HepG2 (cell line): ENCODE results near the gene NARF. TPM values are rescaled to one million over a fixed set of nuclear protein-coding genes. Genes with fewer than 3 reads are reported as not detected.

Source experiments
- ARID2 ChIP-seq: sonication (generic); formaldehyde crosslinking; IDR thresholded peaks from 2 replicates; pipeline ENCODE4 v1.8.1; 2022; ENCODE audit warnings: mild to moderate bottlenecking, missing genetic modification reagents, borderline replicate concordance
- ATF6 ChIP-seq: sonication (generic); formaldehyde crosslinking; conservative IDR thresholded peaks from 2 replicates; pipeline ENCODE4 v1.4.0; 2020; ENCODE audit warnings: missing genetic modification reagents
- CCDC6 ChIP-seq: sonication (generic); formaldehyde crosslinking; IDR thresholded peaks from 2 replicates; pipeline ENCODE4 v1.8.1; 2022; ENCODE audit warnings: mild to moderate bottlenecking, missing genetic modification reagents, moderate library complexity
- DMAP1 ChIP-seq: IDR thresholded peaks from 2 replicates; pipeline ENCODE4 v1.6.1; 2016
- EED ChIP-seq: sonication (generic); formaldehyde crosslinking; IDR thresholded peaks from 2 replicates; pipeline ENCODE4 v1.5.0; 2020; ENCODE audit warnings: mild to moderate bottlenecking, missing genetic modification reagents
- FLYWCH1 ChIP-seq: sonication (generic); formaldehyde crosslinking; IDR thresholded peaks from 2 replicates; pipeline ENCODE4 v1.8.1; 2023; ENCODE audit warnings: mild to moderate bottlenecking, missing genetic modification reagents
- GPN1 ChIP-seq: sonication (generic); formaldehyde crosslinking; IDR thresholded peaks from 2 replicates; pipeline ENCODE4 v1.5.1; 2020; ENCODE audit warnings: missing genetic modification reagents, borderline replicate concordance
- HMG20B ChIP-seq: conservative IDR thresholded peaks from 2 replicates; pipeline ENCODE4 v1.6.1; 2016; ENCODE audit warnings: missing genetic modification reagents, missing compliant biosample characterization
- JDP2 ChIP-seq: sonication (generic); formaldehyde crosslinking; IDR thresholded peaks from 2 replicates; pipeline ENCODE4 v1.8.1; 2022; ENCODE audit warnings: missing genetic modification reagents, borderline replicate concordance
- KAT8 ChIP-seq: IDR thresholded peaks from 2 replicates; pipeline ENCODE4 v1.6.1; 2016; ENCODE audit warnings: missing genetic modification reagents, missing compliant biosample characterization
- NFYB ChIP-seq: sonication (generic); formaldehyde crosslinking; IDR thresholded peaks from 2 replicates; pipeline ENCODE4 v1.4.0; 2020; ENCODE audit warnings: missing genetic modification reagents
- PHB2 ChIP-seq: fragments of 450-650 bp; IDR thresholded peaks from 2 replicates; pipeline ENCODE4 v1.6.1; 2018; ENCODE audit not compliant: partially characterized antibody
- REL ChIP-seq: sonication (generic); formaldehyde crosslinking; conservative IDR thresholded peaks from 2 replicates; pipeline ENCODE4 v1.8.0; 2022; ENCODE audit warnings: mild to moderate bottlenecking, missing genetic modification reagents, moderate library complexity
- SRF ChIP-seq: IDR thresholded peaks from 2 replicates; pipeline ENCODE4 v1.6.1; 2011; ENCODE audit warnings: mild to moderate bottlenecking, low read depth, low read length, moderate library complexity
- TBX2 ChIP-seq: sonication (generic); formaldehyde crosslinking; IDR thresholded peaks from 2 replicates; pipeline ENCODE4 v1.5.0; 2020; ENCODE audit warnings: missing genetic modification reagents, mild to moderate bottlenecking, borderline replicate concordance
- TOE1 ChIP-seq: sonication (generic); formaldehyde crosslinking; IDR thresholded peaks from 2 replicates; pipeline ENCODE4 v1.4.0; 2020; ENCODE audit warnings: mild to moderate bottlenecking, missing genetic modification reagents
- ZNF292 ChIP-seq: sonication (generic); formaldehyde crosslinking; IDR thresholded peaks from 2 replicates; pipeline ENCODE4 v1.8.1; 2022; ENCODE audit warnings: mild to moderate bottlenecking, low read depth, missing genetic modification reagents, borderline replicate concordance
- ZNF580 ChIP-seq: IDR thresholded peaks from 2 replicates; pipeline ENCODE4 v1.6.1; 2016; ENCODE audit warnings: low read depth, borderline replicate concordance
- ZNF605 ChIP-seq: sonication (generic); formaldehyde crosslinking; IDR thresholded peaks from 2 replicates; pipeline ENCODE4 v1.8.0; 2022; ENCODE audit warnings: mild to moderate bottlenecking, missing genetic modification reagents
- ZNF687 ChIP-seq: sonication (generic); formaldehyde crosslinking; IDR thresholded peaks from 2 replicates; pipeline ENCODE4 v1.5.1; 2020; ENCODE audit warnings: mild to moderate bottlenecking, missing genetic modification reagents, moderate library complexity
- ZNF777 ChIP-seq: sonication (generic); formaldehyde crosslinking; IDR thresholded peaks from 2 replicates; pipeline ENCODE4 v1.4.0; 2020; ENCODE audit warnings: missing genetic modification reagents
- ZNF790 ChIP-seq: sonication (generic); formaldehyde crosslinking; IDR thresholded peaks from 2 replicates; pipeline ENCODE4 v1.8.0; 2022; ENCODE audit warnings: missing genetic modification reagents, mild to moderate bottlenecking, borderline replicate concordance
- ZZZ3 ChIP-seq: sonication (generic); formaldehyde crosslinking; IDR thresholded peaks from 2 replicates; pipeline ENCODE4 v1.4.0; 2020; ENCODE audit warnings: missing genetic modification reagents, mild to moderate bottlenecking, borderline replicate concordance
- polyA plus RNA-seq, 8 experiments: library from polyadenylated mRNA; depleted of rRNA in 3 of 8; stranded (reverse) in 7 of 8; unstranded in 1 of 8; fragments of >200 nt; fragmentation: Illumina TruSeq in 4 of 8; extraction: Trizol in 4 of 8; gene quantifications; 2 replicates each; pipeline versions ENCODE4 v1.2.1 to v1.2.3, GENCODE V29; 2011 to 2016; ENCODE audit warnings: low read depth in 4 of 8, missing spikeins in 1 of 8, mixed read lengths in 1 of 8; ENCODE audit not compliant: insufficient read depth in 1 of 8
- total RNA-seq, 5 experiments: library from RNA; depleted of rRNA; stranded (reverse); fragments of >200 nt; fragmentation: Illumina TruSeq; extraction: Trizol; gene quantifications; 2 replicates each; pipeline ENCODE4 v1.2.3, GENCODE V29; 2016; ENCODE audit warnings: low read depth in 1 of 5

Gene NARF
- total and polyA plus RNA-seq, 2 of the 13 experiments (the other 11 are each of a cell fraction or from before 2014, with no cell fraction given) = 61.1 to 144 TPM

- 0 out of 2 replicates have a peak, but pooled peaks have one; percentile 59 for TF ChIP-seq GPN1 (CRISPR knock-in tag)
- TF ChIP-seq ZNF605 (CRISPR knock-in tag) = peak; percentile 53; the same call in 1 of the 2 replicates
- peak; percentile 50 for TF ChIP-seq ZNF777 (CRISPR knock-in tag)
- peak; percentile 46; the same call in 1 of the 2 replicates for TF ChIP-seq ZNF790 (CRISPR knock-in tag)
- TF ChIP-seq TBX2 (CRISPR knock-in tag) = peak; percentile 73
- 0 out of 2 replicates have a peak, but pooled peaks have one; percentile 16 for TF ChIP-seq KAT8 (CRISPR knock-in tag)
- peak; percentile 89 for TF ChIP-seq NFYB (CRISPR knock-in tag)
- no peak for TF ChIP-seq ZZZ3 (CRISPR knock-in tag)
- peak; percentile 83 for TF ChIP-seq CCDC6 (CRISPR knock-in tag)
- TF ChIP-seq ZNF580 (CRISPR knock-in tag) = no peak
- TF ChIP-seq JDP2 (CRISPR knock-in tag) = no peak; the same call in 1 of the 2 replicates
- peak; percentile 50; the same call in 1 of the 2 replicates for TF ChIP-seq SRF
- TF ChIP-seq HMG20B (CRISPR knock-in tag) = no peak
- peak; percentile 72 for TF ChIP-seq DMAP1 (CRISPR knock-in tag)
- TF ChIP-seq EED (CRISPR knock-in tag) = peak; percentile 86; the same call in 1 of the 2 replicates
- 0 out of 2 replicates have a peak, but pooled peaks have one; percentile 32 for TF ChIP-seq ARID2
- TF ChIP-seq ATF6 (CRISPR knock-in tag) = 0 out of 2 replicates have a peak, but pooled peaks have one; percentile 26
- TF ChIP-seq TOE1 (CRISPR knock-in tag) = no peak
- peak; percentile 20; the same call in 1 of the 2 replicates for TF ChIP-seq FLYWCH1
- no peak for TF ChIP-seq REL (CRISPR knock-in tag)
- TF ChIP-seq ZNF687 (CRISPR knock-in tag) = peak; percentile 87
- TF ChIP-seq PHB2 = no peak
- peak; percentile 56; the same call in 1 of the 2 replicates for TF ChIP-seq ZNF292 (CRISPR knock-in tag)
These were observed 60.6 kb downstream of the NARF start, which contains the start of gene FOXK2 (continued) for GRCh38 chr17:82518826-82519810.
